SU-DHL-6 (cell line): ENCODE data around the gene DSN1.

ENCODE experiments used
- CTCF ChIP-seq: fragments of 200-600 bp; sonication (generic); IDR thresholded peaks from one replicate; pipeline ENCODE4 v1.5.1; 2017; ENCODE audit warnings: antibody characterized with exemption, mild to moderate bottlenecking, low read length, moderate library complexity; ENCODE audit not compliant: insufficient read depth, poor library complexity, severe bottlenecking
- EZH2phosphoT487 ChIP-seq: fragments of 200-600 bp; sonication (generic), shearing (Covaris generic); conservative IDR thresholded peaks from 2 replicates; pipeline ENCODE4 v1.6.1; 2018; ENCODE audit warnings: mild to moderate bottlenecking, antibody characterized with exemption, low read length, moderate library complexity, mixed read lengths

GRCh38 chr20:36756496-36756895 lies 17.1 kb downstream of the DSN1 start:
- TF ChIP-seq CTCF (no peak), EZH2phosphoT487 (no peak)
